ELF-1 (cell line): ENCODE data around the gene ALKBH7.

Source experiments
- DNase-seq: peaks from one replicate; pipeline ENCODE4 v3.0.0-alpha.2; 2016; ENCODE audit warnings: low read depth, low spot score

ALKBH7 gene

DNA sequence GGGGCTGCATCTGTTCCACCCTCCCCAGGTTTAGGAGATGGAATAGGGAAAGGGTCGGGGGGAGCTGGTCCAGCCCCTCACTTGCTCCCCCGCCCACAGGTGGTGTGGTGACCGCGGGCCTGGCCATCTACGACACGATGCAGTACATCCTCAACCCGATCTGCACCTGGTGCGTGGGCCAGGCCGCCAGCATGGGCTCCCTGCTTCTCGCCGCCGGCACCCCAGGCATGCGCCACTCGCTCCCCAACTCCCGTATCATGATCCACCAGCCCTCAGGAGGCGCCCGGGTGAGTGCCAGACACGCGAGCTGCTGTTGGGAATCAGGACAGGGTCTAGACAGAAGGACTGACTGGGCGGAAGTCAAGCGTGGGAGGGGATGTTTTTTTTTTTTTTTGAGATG is 8.2 kb upstream of the ALKBH7 start:
- no peak for DNase-seq

- DNase-seq = peak; percentile 92
Measured at GRCh38 chr19:6373096-6373812, 660 bp downstream of the ALKBH7 start.

GRCh38 chr19:6373813-6374108 is 1.2 kb downstream of the ALKBH7 start:
- DNase-seq = no peak

- DNase-seq = no peak
Measured at GRCh38 chr19:6374161-6374709, 1.6 kb downstream of the ALKBH7 start.

DNA sequence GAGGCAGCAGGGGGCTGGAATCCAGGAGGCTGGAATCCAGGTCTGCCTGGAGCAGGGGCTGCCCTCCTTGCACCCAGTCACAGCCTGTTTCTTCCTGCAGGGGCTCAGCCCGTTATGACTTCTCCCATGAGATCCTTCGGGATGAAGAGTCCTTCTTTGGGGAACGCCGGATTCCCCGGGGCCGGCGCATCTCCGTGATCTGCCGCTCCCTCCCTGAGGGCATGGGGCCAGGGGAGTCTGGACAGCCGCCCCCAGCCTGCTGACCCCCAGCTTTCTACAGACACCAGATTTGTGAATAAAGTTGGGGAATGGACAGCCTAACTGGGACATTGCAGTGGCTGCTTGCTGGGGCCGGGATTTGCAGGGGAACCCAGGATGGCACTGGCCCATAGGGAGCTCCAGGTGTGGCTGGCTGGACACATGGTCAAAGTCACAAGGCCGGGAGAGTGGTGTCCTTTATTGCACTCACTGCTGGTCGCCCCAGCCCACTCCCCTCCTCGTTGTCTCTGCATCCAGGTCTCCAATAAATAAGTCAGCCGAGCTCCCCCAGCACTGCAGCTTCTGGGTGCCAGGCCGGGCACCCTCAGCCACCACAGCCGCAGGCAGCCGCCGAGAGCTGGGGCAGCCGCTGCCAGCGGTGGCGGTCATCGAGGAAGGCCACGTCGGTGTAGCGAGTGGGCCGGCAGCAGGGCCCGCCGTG is 2.3 kb downstream of the ALKBH7 start:
- DNase-seq = no peak

- no peak for DNase-seq
Measured at GRCh38 chr19:6375411-6376010, 2.9 kb downstream of the ALKBH7 start, which contains the start of gene PSPN. PSPN (minus strand) TSS chr19:6375933; CDS start chr19:6375849, 84 bp downstream.

DNA sequence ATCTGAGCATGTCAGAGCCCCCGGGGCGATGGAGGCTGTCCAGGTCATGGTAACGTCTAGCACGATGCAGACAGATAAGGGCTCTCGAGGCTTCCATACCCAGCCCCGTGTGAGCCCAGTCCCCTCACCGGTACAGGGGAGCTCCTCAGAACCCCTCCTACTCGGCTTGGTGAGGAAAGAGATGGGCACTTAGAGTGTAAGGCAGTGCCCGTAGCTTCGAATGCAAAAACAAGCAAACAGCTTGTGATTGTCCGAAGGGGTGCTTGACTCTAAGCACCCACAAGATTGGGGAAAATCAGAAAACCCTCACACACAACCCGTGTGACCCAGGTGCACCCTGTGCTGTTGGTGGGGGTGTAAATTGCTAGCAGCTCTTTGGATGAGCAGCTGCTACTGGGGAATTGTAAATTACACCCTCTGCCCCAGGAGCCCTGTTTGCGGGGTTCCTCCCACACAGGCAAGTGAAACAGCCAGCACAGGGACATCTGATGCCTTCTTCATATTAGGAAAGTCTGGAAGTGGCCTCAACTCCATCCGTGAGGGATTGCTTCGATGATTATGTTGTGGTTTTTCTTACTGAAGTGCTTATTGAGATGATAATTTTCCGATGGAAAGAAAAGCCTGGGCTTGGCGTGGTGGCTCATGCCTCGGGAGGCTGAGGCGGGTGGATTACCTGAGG is 4.1 kb downstream of the ALKBH7 start:
- DNase-seq = no peak

- DNase-seq = peak; percentile 85
Measured at GRCh38 chr19:6378041-6378440, 5.4 kb downstream of the ALKBH7 start.

DNA sequence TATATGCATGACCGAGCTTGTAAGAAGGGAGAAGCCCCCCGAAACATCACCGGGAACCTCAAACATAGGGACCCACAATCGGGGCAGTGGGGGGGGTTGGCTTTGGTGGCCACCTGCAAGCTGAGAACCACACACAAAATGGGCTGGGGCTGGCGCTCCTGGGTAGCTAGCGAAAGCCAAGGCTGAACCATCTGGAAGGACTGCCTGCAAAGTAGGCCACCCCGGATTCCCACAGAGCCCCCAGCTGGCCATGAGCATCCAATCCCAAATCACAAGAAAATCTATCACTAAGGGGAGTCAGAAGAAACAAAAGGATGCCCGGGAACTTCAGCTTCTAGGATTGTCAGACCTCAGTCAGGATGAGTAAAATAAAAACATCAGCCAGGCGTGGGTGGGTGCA is 5.9 kb downstream of the ALKBH7 start:
- DNase-seq = no peak

DNA sequence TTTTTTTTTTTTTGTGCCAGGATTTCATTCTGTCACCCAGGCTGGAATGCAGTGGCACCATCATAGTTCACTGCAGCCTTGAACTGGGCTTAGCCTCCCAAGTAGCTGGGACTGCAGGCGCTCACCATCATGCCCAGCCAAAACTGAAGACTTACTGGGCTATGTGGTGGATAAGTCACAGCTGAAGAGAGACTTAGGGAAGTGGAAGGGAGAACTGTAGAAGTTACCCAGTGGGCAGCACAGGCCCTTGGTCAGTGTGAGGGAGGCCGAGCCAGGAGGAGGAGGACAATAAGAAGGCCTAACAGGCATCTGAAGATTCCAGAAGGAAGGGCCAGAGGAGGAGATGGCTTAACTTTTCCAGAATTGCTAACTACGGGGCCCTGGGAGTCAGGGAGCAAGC is 7.2 kb downstream of the ALKBH7 start:
- no peak for DNase-seq

DNA sequence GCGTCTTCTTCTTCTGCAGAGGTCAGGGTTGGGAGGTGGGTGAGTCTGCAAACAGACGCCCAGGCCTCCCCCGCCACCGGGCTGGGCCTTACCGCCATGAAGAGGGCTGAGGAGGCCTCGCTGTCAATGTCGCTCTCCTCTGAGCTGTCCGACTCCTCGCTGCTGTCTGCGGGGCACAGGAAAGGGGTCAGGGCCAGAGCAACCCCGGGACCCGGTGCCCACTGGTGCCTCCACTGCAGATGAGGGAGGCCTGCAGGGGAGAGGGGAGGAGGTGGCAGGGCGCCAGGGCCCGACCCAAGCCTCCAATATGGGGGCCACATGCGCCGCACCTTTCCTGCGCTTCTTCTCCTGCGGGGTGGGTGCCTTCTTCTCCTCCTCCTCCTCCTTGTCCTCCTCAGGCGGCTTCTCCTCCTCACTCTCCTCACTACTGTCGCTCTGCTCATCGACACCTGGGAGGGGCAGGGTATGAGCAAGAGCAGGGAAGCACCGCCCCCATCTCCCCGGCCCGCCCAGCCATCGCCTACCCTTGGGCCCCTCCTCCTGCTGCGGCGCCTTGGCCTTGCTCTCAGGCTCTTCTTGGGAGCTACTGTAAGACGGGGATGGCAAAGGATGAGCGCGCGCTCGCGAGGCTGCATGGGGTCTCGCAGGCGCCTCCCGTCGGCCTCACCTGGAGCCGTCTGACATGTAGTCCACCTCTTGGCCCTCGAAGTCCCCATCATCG is 8.6 kb downstream of the ALKBH7 start:
- no peak for DNase-seq

- DNase-seq = no peak
Measured at GRCh38 chr19:6383188-6383587, 10.6 kb downstream of the ALKBH7 start.

- no peak for DNase-seq
Measured at GRCh38 chr19:6384381-6384780, 11.8 kb downstream of the ALKBH7 start.

- no peak for DNase-seq
Measured at GRCh38 chr19:6387372-6387771, 14.8 kb downstream of the ALKBH7 start.

GRCh38 chr19:6392221-6393073 is 19.9 kb downstream of the ALKBH7 start:
- DNase-seq = no peak

DNA sequence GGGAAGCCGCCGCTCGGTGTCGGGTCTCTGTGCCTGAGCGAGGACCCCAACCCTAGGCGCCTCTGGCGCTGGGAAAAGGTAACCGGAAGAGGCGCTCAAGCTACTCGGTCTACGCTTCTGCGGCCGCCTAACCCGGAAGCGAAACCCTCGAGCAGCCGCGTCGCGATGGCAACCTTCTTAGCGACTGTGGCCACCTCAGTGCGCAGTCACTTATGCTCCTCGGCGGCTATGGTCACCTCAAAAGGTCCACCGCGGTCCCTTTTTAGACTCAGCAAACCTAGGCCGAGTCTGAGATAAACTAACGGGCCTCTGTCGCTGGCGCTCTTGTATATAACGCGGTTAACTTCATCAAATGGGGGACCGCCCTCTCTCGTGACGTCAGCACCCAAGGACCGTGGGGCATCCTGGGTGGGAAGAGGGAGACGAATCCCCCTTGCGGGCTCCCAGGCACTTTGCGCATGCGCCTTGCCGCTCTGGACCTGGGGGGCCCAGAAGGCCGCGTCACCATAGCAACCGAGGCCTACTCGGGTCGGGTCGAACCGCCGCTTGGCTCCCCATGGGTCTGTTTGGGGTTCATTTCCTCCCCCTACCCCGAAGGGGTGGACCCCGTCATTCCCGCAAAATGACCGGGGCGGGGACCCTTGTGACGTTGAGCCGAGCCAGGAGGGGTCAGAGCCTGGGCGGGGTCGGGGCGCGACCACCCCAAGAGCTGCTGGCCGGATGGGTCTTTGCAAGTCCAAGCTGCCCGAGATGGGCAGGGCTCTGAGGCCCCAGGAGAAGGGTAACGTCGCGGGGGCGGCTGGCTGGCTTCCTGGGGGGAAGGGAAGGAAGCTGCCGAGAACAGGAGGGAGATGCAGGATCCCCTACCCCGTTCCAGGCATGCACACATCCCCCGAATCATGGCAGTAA is 20.7 kb downstream of the ALKBH7 start, which contains the start of gene GTF2F1:
GTF2F1 (minus strand) TSS at position 91 of the 909 bp plus-strand sequence. CDS start 169 bp downstream, outside the sequence.
- peak; percentile 97 for DNase-seq

DNA sequence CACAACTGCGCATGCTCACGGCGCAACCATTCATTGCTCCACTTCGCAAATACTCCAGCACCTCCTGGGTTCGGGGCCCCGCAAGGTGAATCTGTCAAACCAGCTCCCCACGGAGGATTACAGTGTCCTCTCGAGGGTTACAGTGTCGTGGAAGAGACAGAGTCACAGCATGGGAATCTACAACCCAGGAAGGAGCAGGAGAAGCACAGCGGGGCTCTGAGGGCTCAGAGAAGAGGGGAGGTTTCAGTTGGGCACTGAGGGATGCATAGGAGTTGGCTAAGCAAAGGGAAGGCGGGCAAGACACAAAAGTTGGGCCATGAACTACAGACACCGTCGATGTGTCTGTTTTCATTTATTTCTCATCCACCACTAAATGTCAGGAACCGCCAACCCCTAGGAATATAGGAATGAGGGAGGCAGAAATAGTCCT is 21.4 kb downstream of the ALKBH7 start:
- no peak for DNase-seq

DNA sequence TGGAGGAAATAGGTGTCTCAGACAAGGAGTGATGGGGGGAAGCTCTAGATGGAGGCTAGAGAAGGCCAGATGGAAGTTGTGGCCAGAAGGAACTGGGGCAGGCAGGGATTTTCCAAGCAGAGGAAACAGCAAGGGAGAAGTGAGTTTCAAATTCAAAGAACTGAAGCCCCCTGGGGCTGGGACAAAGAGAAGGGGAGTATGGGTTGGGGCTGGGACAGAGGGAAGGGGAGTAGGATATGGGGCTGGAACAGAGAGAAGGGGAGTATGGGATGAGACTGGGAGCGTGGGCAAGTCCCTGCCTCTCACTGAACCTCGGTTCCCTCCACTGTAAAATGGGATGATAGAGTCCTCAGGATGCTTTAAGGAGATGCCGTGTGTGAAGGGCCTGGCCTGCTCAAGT is 22.2 kb downstream of the ALKBH7 start:
- no peak for DNase-seq

DNA sequence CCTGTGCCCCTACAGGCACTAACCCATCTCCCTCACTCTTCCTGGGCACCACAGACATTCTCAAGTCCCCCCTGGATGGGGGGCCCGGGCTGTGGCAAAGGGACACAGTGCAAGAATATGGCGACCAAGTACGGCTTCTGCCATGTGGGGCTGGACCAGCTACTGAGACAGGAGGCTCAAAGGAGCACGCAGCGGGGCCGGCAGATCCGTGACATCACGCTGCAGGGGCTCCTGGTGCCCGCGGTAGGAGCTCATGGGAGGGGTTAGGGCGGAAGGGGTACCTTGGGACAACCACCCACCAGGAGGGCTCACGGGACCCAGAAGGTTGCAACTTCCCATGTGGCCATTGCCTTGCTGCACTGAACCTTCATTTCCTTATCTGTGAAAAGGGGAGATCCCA is 23.7 kb downstream of the ALKBH7 start:
- no peak for DNase-seq
